Subcutaneous abdominal adipose tissue (tissue), 5 donors: Measurements from ENCODE around the gene INSYN2B.

Experiments
- H3K27ac ChIP-seq: one replicate; pipeline ENCODE4 v1.7.0; 2013; ENCODE audit warnings: low read depth, mild to moderate bottlenecking, inconsistent platforms, low read length, moderate library complexity
- H3K27me3 ChIP-seq, 5 donors: one replicate each; pipeline ENCODE4 v1.7.0; 2013; ENCODE audit warnings: low read length in 5 of 5, inconsistent platforms in 1 of 5; ENCODE audit not compliant: control insufficient read depth in 5 of 5, insufficient read depth in 4 of 5
- H3K36me3 ChIP-seq, 5 donors: one replicate each; pipeline ENCODE4 v1.7.0; 2013; ENCODE audit warnings: low read length in 5 of 5; ENCODE audit not compliant: control insufficient read depth in 5 of 5, insufficient read depth in 5 of 5
- H3K4me1 ChIP-seq, 5 donors: one replicate each; pipeline ENCODE4 v1.7.0; 2013; ENCODE audit warnings: low read length in 5 of 5, mild to moderate bottlenecking in 3 of 5, moderate library complexity in 1 of 5; ENCODE audit not compliant: control insufficient read depth in 5 of 5, insufficient read depth in 5 of 5
- H3K4me3 ChIP-seq, 5 donors: one replicate each; pipeline ENCODE4 v1.7.0; 2013; ENCODE audit warnings: low read length in 5 of 5, low read depth in 1 of 5
- H3K9ac ChIP-seq, 5 donors: one replicate each; pipeline ENCODE4 v1.7.0; 2013; ENCODE audit warnings: low read length in 5 of 5, mild to moderate bottlenecking in 4 of 5, moderate library complexity in 3 of 5
- H3K9me3 ChIP-seq, 5 donors: one replicate each; pipeline ENCODE4 v1.7.0; 2013; ENCODE audit warnings: low read length in 5 of 5; ENCODE audit not compliant: control insufficient read depth in 5 of 5
- donor health status: healthy.
- donor health status: healthy.
- donor health status: healthy.
- donor health status: healthy.
- donor health status: healthy.

The INSYN2B gene

GRCh38 chr5:169980418-169981053 lies at the start of gene INSYN2B:
Gene INSYN2B, minus strand, starts transcription at chr5:169980495. Its CDS starts 96,597 bp downstream, at chr5:169883898.
- Histone ChIP-seq H3K4me1 (peaks cover 0 to 23% (median 6%) of the 10 kb centered on the region in 5 donors), H3K9me3 (no peaks in the 10 kb centered on the region), H3K4me3 (peak within 1 kb of the TSS in 4 of 5 donors; percentile 38 to 63 (median 46)), H3K27me3 (peaks cover 0 to 9% (median 0%) of the 10 kb centered on the region in 5 donors), H3K9ac (peak within 1 kb of the TSS in 2 of 5 donors; percentile 68 to 79), H3K36me3 (peaks cover 0 to 9% (median 0%) of the 10 kb centered on the region in 5 donors), H3K27ac (no peak within 1 kb of the TSS)

DNA sequence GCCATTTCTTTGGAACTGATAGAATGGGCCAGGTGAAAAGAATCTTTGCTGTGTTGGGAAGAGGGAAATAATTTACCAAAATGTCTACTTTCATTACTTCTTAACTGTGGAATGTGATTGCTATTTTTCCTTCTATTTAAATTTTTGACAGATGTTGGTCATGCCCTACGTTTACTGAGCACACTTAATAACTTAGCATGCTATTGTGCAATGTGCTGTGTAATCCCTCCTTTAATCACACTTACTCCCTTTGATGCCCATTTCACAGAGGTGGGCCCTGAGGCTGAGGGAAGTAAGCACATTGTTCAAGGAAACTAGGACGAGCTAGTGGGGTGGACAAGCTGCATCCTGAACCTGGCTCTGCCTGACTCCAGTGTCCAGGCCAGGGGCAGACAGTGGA lies 47.8 kb upstream of the INSYN2B start:
- H3K9ac ChIP-seq, result no peak overlapping the region
- H3K9me3 ChIP-seq, result no peaks in the 10 kb centered on the region
- H3K4me1 ChIP-seq, result no peaks in the 10 kb centered on the region
- peaks cover 0 to 11% (median 0%) of the 10 kb centered on the region in 5 donors for H3K36me3 ChIP-seq
- H3K27me3 ChIP-seq, result peaks cover 0 to 2% (median 0%) of the 10 kb centered on the region in 5 donors
- H3K27ac ChIP-seq, result no peak overlapping the region
- no peak overlapping the region for H3K4me3 ChIP-seq

GRCh38 chr5:170025853-170026252 lies 45.6 kb upstream of the INSYN2B start:
- no peak overlapping the region for H3K9ac ChIP-seq
- H3K27ac ChIP-seq, result no peak overlapping the region
- H3K4me1 ChIP-seq, result no peaks in the 10 kb centered on the region
- no peaks in the 10 kb centered on the region for H3K9me3 ChIP-seq
- H3K36me3 ChIP-seq, result peaks cover 0 to 22% (median 0%) of the 10 kb centered on the region in 5 donors
- H3K4me3 ChIP-seq, result no peak overlapping the region
- peaks cover 0 to 3% (median under 1%) of the 10 kb centered on the region in 5 donors for H3K27me3 ChIP-seq

- H3K4me1 ChIP-seq, result no peaks in the 10 kb centered on the region
- peaks cover 0 to 3% (median 2%) of the 10 kb centered on the region in 5 donors for H3K27me3 ChIP-seq
- H3K9me3 ChIP-seq, result no peaks in the 10 kb centered on the region
- H3K9ac ChIP-seq, result no peak overlapping the region
- no peak overlapping the region for H3K27ac ChIP-seq
- H3K4me3 ChIP-seq, result no peak overlapping the region
- peaks cover 0 to 29% (median 0%) of the 10 kb centered on the region in 5 donors for H3K36me3 ChIP-seq
These were observed 41.2 kb upstream of the INSYN2B start for GRCh38 chr5:170021506-170021905.

- Histone ChIP-seq H3K27ac (no peak overlapping the region), H3K27me3 (peaks cover 0 to 3% (median 1%) of the 10 kb centered on the region in 5 donors), H3K9ac (no peak overlapping the region), H3K36me3 (peaks cover 0 to 23% (median 0%) of the 10 kb centered on the region in 5 donors), H3K4me3 (no peak overlapping the region), H3K4me1 (no peaks in the 10 kb centered on the region), H3K9me3 (no peaks in the 10 kb centered on the region)
These were observed 40.1 kb upstream of the INSYN2B start for GRCh38 chr5:170020423-170020822.

DNA sequence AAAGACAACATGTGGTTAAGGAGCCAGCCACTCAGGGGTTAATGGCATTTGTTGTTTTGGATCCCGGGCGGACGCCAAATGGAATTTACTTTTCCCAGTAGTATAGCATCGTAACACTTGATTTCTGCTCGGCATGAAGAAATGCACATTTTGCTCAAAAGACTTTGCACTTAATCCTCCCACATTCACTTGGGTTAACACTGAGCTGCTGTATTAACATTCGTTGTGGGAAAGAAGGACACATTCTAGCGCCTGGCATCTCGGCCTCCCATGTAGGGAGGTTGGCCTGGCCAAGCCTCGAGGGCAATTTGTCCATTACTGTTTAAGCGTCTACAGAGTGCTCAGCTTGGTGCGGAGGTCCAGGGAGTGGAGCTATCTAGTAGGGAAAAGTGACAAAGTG lies 32.3 kb upstream of the INSYN2B start:
- Histone ChIP-seq H3K36me3 (peaks cover 0 to 5% (median 0%) of the 10 kb centered on the region in 5 donors), H3K4me1 (no peaks in the 10 kb centered on the region), H3K27ac (no peak overlapping the region), H3K27me3 (no peaks in the 10 kb centered on the region), H3K4me3 (no peak overlapping the region), H3K9ac (no peak overlapping the region), H3K9me3 (no peaks in the 10 kb centered on the region)

DNA sequence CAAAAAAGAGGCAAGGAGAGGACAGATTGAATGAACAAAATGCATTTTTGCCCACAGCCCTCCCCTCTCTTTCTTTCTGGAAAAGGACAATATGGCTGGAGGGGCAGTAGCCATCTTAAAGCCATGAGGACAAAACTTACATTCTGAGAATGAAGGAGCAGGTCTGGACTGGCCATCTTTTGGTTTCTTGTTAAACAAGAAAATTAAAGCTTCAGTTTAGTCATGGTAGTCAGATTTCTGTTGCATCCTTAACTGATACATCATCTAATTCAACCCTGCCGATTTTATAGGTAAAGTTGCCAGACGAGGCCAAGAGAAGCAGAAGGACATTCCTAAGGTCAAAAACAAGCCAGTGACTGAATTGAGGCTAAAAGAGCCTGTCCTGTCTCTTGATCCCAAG lies 31.5 kb upstream of the INSYN2B start:
- Histone ChIP-seq H3K4me3 (no peak overlapping the region), H3K27me3 (no peaks in the 10 kb centered on the region), H3K9ac (no peak overlapping the region), H3K4me1 (no peaks in the 10 kb centered on the region), H3K27ac (no peak overlapping the region), H3K36me3 (peaks cover 0 to 5% (median 0%) of the 10 kb centered on the region in 5 donors), H3K9me3 (no peaks in the 10 kb centered on the region)

- Histone ChIP-seq H3K36me3 (peaks cover 0 to 5% (median 0%) of the 10 kb centered on the region in 5 donors), H3K4me1 (no peaks in the 10 kb centered on the region), H3K9me3 (no peaks in the 10 kb centered on the region), H3K27ac (no peak overlapping the region), H3K27me3 (no peaks in the 10 kb centered on the region), H3K4me3 (no peak overlapping the region), H3K9ac (no peak overlapping the region)
These were observed 30.3 kb upstream of the INSYN2B start for GRCh38 chr5:170010595-170010994.

DNA sequence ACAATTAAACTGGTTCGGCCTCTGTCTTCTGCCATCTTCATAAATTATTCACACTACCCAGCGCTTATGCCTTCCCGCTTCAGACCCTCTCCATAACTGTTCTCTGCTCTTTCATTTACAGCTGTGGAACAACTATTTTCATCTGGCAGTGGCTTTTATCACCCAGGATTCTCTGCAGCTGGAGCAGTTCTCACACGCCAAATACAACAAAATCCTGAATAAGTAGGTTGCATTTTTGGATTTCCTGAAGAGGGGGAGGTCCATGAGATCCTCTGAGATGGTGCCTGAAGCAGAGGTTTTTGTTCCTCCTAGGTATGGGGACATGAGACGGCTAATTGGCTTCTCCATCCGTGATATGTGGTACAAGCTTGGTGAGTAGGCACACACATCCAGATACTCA lies 28.1 kb upstream of the INSYN2B start:
- H3K4me1 ChIP-seq, result no peaks in the 10 kb centered on the region
- no peak overlapping the region for H3K9ac ChIP-seq
- H3K4me3 ChIP-seq, result no peak overlapping the region
- peaks cover 0 to 5% (median 0%) of the 10 kb centered on the region in 5 donors for H3K36me3 ChIP-seq
- H3K27ac ChIP-seq, result no peak overlapping the region
- H3K27me3 ChIP-seq, result no peaks in the 10 kb centered on the region
- no peaks in the 10 kb centered on the region for H3K9me3 ChIP-seq

GRCh38 chr5:170006021-170006420 lies 25.7 kb upstream of the INSYN2B start:
- Histone ChIP-seq H3K9ac (no peak overlapping the region), H3K4me3 (no peak overlapping the region), H3K4me1 (no peaks in the 10 kb centered on the region), H3K36me3 (peaks cover 0 to 8% (median 0%) of the 10 kb centered on the region in 5 donors), H3K9me3 (no peaks in the 10 kb centered on the region), H3K27me3 (no peaks in the 10 kb centered on the region), H3K27ac (no peak overlapping the region)
